Femur (tissue), 1 donor: ENCODE measurements around the gene RTEL1.
"Not testable (repeated sequence)": the region's sequence is repeated elsewhere in the genome, so short reads cannot be mapped to it uniquely, and the experiment has no call there.

Source experiments
- DNase-seq: peaks from one replicate; pipeline ENCODE4 v3.0.0-alpha.2; 2017

The RTEL1 gene

GRCh38 chr20:63652192-63652980, 5.7 kb upstream of the RTEL1 start:
- peak; percentile 55 for DNase-seq

GRCh38 chr20:63653041-63653973, 4.8 kb upstream of the RTEL1 start, which contains the start of gene STMN3:
TSS of gene STMN3 (minus strand) at chr20:63653424. CDS start at chr20:63653345, 79 bp downstream.
- peak; percentile 95 for DNase-seq

- DNase-seq, result no peak
These were observed 4.0 kb upstream of the RTEL1 start for GRCh38 chr20:63653974-63654668.

- DNase-seq, result no peak
These were observed 2.9 kb upstream of the RTEL1 start for GRCh38 chr20:63655249-63655648.

GRCh38 chr20:63656451-63656850, 1.7 kb upstream of the RTEL1 start:
- no peak for DNase-seq

- no peak for DNase-seq
These were observed 714 bp upstream of the RTEL1 start for GRCh38 chr20:63657260-63657936.

GRCh38 chr20:63658749-63659187, 656 bp downstream of the RTEL1 start:
- no peak for DNase-seq

- DNase-seq, result no peak
These were observed 1.3 kb downstream of the RTEL1 start for GRCh38 chr20:63659370-63659769.

GRCh38 chr20:63660174-63660573, 2.1 kb downstream of the RTEL1 start:
- not testable (repeated sequence) for DNase-seq

GRCh38 chr20:63660622-63661021, 2.5 kb downstream of the RTEL1 start:
- no peak for DNase-seq

GRCh38 chr20:63661108-63661507, 3.0 kb downstream of the RTEL1 start:
- DNase-seq, result no peak

GRCh38 chr20:63661959-63662812, 4.1 kb downstream of the RTEL1 start:
- no peak for DNase-seq

GRCh38 chr20:63662813-63663189, 4.7 kb downstream of the RTEL1 start:
- no peak for DNase-seq

- no peak for DNase-seq
These were observed 5.4 kb downstream of the RTEL1 start for GRCh38 chr20:63663332-63664066.

- DNase-seq, result no peak
These were observed 6.2 kb downstream of the RTEL1 start for GRCh38 chr20:63664143-63664851.

- no peak for DNase-seq
These were observed 6.9 kb downstream of the RTEL1 start for GRCh38 chr20:63664861-63665594.

GRCh38 chr20:63665708-63666107, 7.6 kb downstream of the RTEL1 start:
- DNase-seq, result no peak

- no peak for DNase-seq
These were observed 9.7 kb downstream of the RTEL1 start for GRCh38 chr20:63667858-63668257.

- DNase-seq, result no peak
These were observed 10.2 kb downstream of the RTEL1 start for GRCh38 chr20:63668351-63668750.
